Fibroblast of pulmonary artery (primary cell): ENCODE measurements around the gene ZMIZ1.

Experiments used
- DNase-seq: peaks from one replicate; pipeline ENCODE4 v3.0.0-alpha.2; 2010; ENCODE audit warnings: low read depth
- H3K4me3 ChIP-seq: replicated peaks from 2 replicates; pipeline ENCODE4 v1.5.1; 2011; ENCODE audit warnings: low read depth, mild to moderate bottlenecking, control low read depth, low read length, moderate library complexity
- CTCF ChIP-seq: IDR thresholded peaks from 2 replicates; pipeline ENCODE4 v1.5.1; 2011; ENCODE audit warnings: mild to moderate bottlenecking, control low read depth, low read length, inconsistent platforms; ENCODE audit errors: missing control alignments

Gene ZMIZ1

DNA sequence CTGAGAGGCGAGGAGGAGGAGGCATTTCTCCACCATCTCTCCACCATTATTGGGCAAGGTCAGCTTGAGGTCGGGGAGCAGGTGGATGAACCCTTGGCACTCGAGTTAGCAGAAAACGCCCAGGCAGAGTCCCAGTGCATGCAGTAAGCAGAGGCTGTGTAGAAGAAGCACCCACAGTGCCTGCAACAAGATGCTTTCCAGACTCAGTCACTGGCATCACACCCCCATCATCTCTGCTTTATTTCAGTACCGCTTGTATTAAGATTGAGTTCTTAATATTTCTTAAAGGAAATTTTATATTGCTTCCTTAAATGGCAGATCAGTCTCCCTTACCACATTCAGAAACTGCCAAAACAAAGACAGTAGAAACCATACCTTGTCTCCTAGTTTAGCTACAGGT, 156.2 kb downstream of the ZMIZ1 start:
- TF ChIP-seq CTCF = no peak
- DNase-seq = no peak
- no peak overlapping the region for H3K4me3 ChIP-seq

GRCh38 chr10:79226391-79227245, 157.9 kb downstream of the ZMIZ1 start:
- DNase-seq = no peak
- H3K4me3 ChIP-seq = no peak overlapping the region
- TF ChIP-seq CTCF = no peak

DNA sequence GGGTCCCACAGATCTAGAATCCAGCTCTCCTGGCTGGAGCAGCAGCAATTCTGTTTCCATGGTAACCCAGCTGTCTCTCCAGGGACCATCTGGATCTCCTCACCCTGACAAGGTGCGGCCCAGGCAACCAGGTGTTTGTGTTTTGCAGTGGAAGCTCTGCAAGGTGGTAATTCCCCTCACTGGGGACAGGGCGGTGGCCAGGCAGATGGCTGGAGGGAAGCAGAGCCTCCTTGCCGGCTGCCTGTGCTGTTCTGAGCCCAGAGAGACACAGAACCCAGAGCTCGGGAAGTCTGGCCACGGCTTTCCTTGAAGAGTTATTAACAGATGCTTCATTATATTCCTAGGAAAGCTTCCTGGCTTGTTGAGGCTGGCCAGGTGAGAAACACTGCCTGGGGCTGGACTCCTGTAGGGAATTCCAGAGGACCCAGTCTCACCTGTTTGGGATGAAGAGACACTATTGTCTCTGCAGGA, 160.3 kb downstream of the ZMIZ1 start:
- H3K4me3 ChIP-seq = no peak overlapping the region
- no peak for DNase-seq
- TF ChIP-seq CTCF = no peak

- no peak for TF ChIP-seq CTCF
Measured at GRCh38 chr10:79229830-79230327, 161.1 kb downstream of the ZMIZ1 start.

DNA sequence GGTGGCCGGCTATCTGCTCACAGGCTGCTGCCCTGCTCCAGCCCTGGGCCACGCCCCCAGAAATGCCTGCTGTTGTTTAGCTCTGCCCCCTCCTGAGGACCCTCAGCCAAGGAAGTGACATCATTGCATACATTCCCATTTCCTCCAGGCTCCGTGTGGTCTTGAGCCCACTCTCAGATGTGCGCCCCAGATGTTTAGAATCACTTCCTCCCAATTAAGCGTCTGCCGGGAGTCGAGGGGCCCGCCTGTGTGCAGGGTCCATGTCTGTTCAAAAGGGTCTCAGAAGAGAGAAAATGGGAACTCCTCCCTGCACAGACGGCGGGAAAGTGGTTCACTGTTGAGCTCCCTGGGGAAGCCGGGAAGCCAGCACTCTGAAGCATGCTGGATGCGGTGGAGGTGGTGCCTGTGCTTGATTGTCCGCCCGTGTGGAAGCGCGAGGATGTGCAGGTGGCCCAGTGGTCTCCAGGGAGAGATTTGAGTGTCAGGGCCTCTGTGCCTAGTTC, 161.6 kb downstream of the ZMIZ1 start:
- no peak overlapping the region for H3K4me3 ChIP-seq
- DNase-seq = no peak
- no peak for TF ChIP-seq CTCF

More at GRCh38 chr10:79229830-79230327, 161.1 kb downstream of the ZMIZ1 start:
- no peak for DNase-seq
- no peak overlapping the region for H3K4me3 ChIP-seq

DNA sequence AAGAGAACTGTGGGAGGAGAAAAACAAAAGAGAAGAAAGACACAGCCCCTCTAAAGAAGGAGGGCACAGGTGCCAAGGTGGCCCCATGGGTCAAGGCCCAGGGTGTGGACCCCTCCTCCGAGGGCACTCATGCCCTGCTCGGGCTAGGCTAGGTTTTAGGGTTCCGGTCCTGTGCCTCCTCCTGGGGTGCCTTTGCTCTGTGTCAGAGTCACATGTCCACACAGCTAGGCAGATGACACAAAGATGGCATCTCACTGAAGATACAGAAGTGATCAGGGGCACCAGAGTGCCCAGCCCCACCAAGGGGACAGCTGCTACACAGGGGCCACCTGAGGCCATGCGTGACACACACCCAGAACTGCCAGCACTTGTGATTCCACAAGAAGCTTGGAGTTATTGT, 162.1 kb downstream of the ZMIZ1 start:
- DNase-seq = no peak
- no peak for TF ChIP-seq CTCF
- H3K4me3 ChIP-seq = no peak overlapping the region

- no peak overlapping the region for H3K4me3 ChIP-seq
- no peak for TF ChIP-seq CTCF
- DNase-seq = no peak
Measured at GRCh38 chr10:79231908-79232307, 163.1 kb downstream of the ZMIZ1 start.
